Heart left ventricle (tissue), 16 donors: ENCODE results near the gene SDE2. TPM values are rescaled to one million over a fixed set of nuclear protein-coding genes. Genes with fewer than 3 reads are reported as not detected.
"Not testable (repeated sequence)": the region's sequence is repeated elsewhere in the genome, so short reads cannot be mapped to it uniquely, and the experiment has no call there.

Source experiments
- ATAC-seq, 4 donors: fragments of 200-7000 bp; cut with Tn5 transposase; one replicate each; pipeline ENCODE4 v1.9.1; 2020 to 2022; ENCODE audit warnings: moderate library complexity in 4 of 4, mild to moderate bottlenecking in 3 of 4, moderate number of reproducible peaks in 1 of 4
- DNase-seq, 5 donors: peaks; one replicate each; pipeline ENCODE4 v3.0.0-alpha.2; 2020
- H3K27ac ChIP-seq, 12 donors: fragments of 200-600 bp; sonication (generic) in 4 of 12; one replicate each; pipeline versions ENCODE4 v1.5.0 to v1.8.0; 2016 to 2022; ENCODE audit warnings: mild to moderate bottlenecking in 2 of 12
- H3K27me3 ChIP-seq, 9 donors: fragments of 200-600 bp; sonication (generic) in 2 of 9; one replicate each; pipeline versions ENCODE4 v1.5.1 to v1.8.0; 2016 to 2022; ENCODE audit warnings: mild to moderate bottlenecking in 3 of 9
- H3K36me3 ChIP-seq, 9 donors: fragments of 200-600 bp; sonication (generic) in 2 of 9; one replicate each; pipeline versions ENCODE4 v1.5.0 to v1.8.0; 2018 to 2022; ENCODE audit warnings: mild to moderate bottlenecking in 2 of 9
- H3K4me1 ChIP-seq, 12 donors: fragments of 200-600 bp; sonication (generic) in 4 of 12; one replicate each; pipeline versions ENCODE4 v1.5.0 to v1.8.0; 2016 to 2022; ENCODE audit warnings: mild to moderate bottlenecking in 3 of 12
- H3K4me3 ChIP-seq, 12 donors: fragments of 200-600 bp; sonication (generic) in 4 of 12; one replicate each; pipeline versions ENCODE4 v1.5.0 to v1.8.0; 2017 to 2022; ENCODE audit warnings: mild to moderate bottlenecking in 9 of 12, moderate library complexity in 4 of 12
- H3K9me3 ChIP-seq, 12 donors: fragments of 200-600 bp; sonication (generic) in 4 of 12; one replicate each; pipeline versions ENCODE4 v1.5.0 to v1.8.0; 2016 to 2022; ENCODE audit warnings: mild to moderate bottlenecking in 1 of 12
- POLR2A ChIP-seq, 2 donors: fragments of 450-650 bp; IDR thresholded peaks; one replicate each; pipeline ENCODE4 v1.6.1; 2017; ENCODE audit warnings: antibody characterized with exemption in 2 of 2, mild to moderate bottlenecking in 2 of 2, moderate library complexity in 2 of 2
- WGBS, 4 donors: extraction: QIAGEN DNeasy Blood & Tissue Kit in 2 of 4; methylation state at CpG; one replicate each; pipeline versions ENCODE4 v1.1.5 to v1.1.7; 2013 to 2018; 5-methylcytosine and 5-hydroxymethylcytosine counted together
- intact Hi-C, 10 donors: fragments of 100-400 bp; cut with DNase I; formaldehyde crosslinking; loops; one replicate each; pipeline versions ENCODE4 v1.11.1 to v1.14.2; 2022
- polyA plus RNA-seq, 2 donors: library from polyadenylated mRNA; stranded (reverse); fragments of 200-250 nt; gene quantifications; one replicate each; pipeline ENCODE4 v1.2.3, GENCODE V29; 2013
- total RNA-seq, 9 donors: library from RNA; depleted of rRNA in 2 of 9; stranded (reverse); fragments of >200 nt in 2 of 9; fragmentation: NEBNext Ultra II Directional in 3 of 9; extraction: Animal tissue kit (Norgen Biotek cat#: 25700) in 3 of 9; gene quantifications; one replicate each; pipeline versions ENCODE4 v1.1.0 to v1.2.4, GENCODE V29; 2016 to 2023
- TF ChIP-seq, protein P1 (sequence below), 12 donors: fragments of 200-600 bp; sonication (generic) in 4 of 12; IDR thresholded peaks; one replicate each; pipeline versions ENCODE4 v1.5.0 to v1.8.0; 2018 to 2022; ENCODE audit warnings: antibody characterized with exemption in 12 of 12, mild to moderate bottlenecking in 5 of 12
- donor health status: ischemic (EF 13 %, LVEDD 7.1; RV severe dilation, severe dysfunction).
- donor health status: healthy with polysubstance abuse.
- donor health status: DM: no; HTN: yes; CAD: no.
- donor health status: DM: no; HTN: no; CAD: no.
- donor health status: ischemic (EF 25% LVEDD 6.9; RV normal size, moderate dysfunction).
- donor health status: ischemic (EF 25% LVEDD 5.7; RV mildly dilated, moderate dysfunction).
- donor health status: healthy.
- donor health status: DM: yes; HTN: yes; CAD: no.
- donor health status: ischemic (EF 35%, LVEDD 5.7; RV mildly dilated, moderate dysfunction).
- donor health status: nonischemic (EF 11% LVEDD 7.7; RV severe dilation, severe dysfunction).
- donor health status: DM: yes; HTN: yes; CAD: no.
- donor health status: PGD.
- donor health status: ischemic (EF 29% LVEDD 5.4; RV normal size, mild dysfunction).
- donor health status: nonischemic (EF 23%, LVEDD 6.1; RV moderate dilation, normal function).

SDE2 gene
- total and polyA plus RNA-seq, 11 donors = 3.7 to 16.4 (median 12.6) TPM

DNA sequence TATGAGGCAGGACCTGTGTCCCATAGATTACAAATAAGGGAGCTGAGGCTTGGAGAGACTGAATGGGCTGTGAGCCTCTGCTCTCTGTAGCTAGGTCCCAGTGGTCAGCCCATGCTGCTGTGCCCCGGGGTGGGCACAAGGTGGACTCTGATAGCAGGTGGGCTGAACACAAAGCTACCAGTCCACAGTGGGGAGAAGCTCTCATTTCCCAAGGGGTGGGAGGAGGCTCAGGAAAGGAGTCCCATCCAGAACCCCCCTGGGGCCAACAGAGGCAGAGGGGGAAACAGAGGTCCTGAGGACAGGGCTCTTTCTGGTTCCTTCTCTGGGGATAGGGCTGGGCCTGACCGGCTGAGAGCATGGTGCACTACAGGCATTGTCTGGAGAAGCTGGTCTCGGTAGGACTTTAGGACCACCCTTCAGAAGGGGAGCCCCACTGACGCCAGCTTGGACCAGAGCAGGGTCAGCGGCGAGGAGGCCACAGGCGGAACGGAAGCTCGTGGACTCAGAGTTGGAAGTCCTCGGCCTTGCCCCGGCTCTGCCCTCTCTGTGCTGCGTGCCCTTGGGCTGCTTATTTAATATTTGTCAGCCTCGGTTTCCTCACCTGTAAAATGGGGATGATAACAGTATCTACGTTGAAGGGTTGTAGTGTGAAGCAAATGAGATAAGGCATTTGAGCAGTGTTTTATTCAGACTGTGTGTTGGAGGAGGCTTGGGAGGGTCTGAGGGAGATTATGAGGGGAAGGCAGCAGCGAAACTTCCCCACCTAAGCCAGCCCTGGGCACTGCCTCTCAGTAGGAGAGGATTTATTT is 26.6 kb downstream of the SDE2 start:
- 83 to 93% (median 88%) methylated on average over 14 to 15 of the region's 15 CpGs for WGBS, 4 donors
- H3K4me1 ChIP-seq = peaks cover 0 to 5% (median 0%) of the 10 kb centered on the region in 12 donors
- TF ChIP-seq POLR2A (IDR thresholded peaks at IDR 0.05) = no peak
- TF ChIP-seq, protein P1, sequence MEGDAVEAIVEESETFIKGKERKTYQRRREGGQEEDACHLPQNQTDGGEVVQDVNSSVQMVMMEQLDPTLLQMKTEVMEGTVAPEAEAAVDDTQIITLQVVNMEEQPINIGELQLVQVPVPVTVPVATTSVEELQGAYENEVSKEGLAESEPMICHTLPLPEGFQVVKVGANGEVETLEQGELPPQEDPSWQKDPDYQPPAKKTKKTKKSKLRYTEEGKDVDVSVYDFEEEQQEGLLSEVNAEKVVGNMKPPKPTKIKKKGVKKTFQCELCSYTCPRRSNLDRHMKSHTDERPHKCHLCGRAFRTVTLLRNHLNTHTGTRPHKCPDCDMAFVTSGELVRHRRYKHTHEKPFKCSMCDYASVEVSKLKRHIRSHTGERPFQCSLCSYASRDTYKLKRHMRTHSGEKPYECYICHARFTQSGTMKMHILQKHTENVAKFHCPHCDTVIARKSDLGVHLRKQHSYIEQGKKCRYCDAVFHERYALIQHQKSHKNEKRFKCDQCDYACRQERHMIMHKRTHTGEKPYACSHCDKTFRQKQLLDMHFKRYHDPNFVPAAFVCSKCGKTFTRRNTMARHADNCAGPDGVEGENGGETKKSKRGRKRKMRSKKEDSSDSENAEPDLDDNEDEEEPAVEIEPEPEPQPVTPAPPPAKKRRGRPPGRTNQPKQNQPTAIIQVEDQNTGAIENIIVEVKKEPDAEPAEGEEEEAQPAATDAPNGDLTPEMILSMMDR (IDR thresholded peaks at IDR 0.05) = no peak
- intact Hi-C loops = loop anchor here in 8 of 10 donors (2.0 to 10.0 kb wide), 8 partner anchors 58 to 658 kb away; partner anchors contain the start of gene SRP9 (in 5 of the 8)
- H3K27me3 ChIP-seq = no peaks in the 10 kb centered on the region
- H3K4me3 ChIP-seq = no peak overlapping the region
- no peak overlapping the region for H3K27ac ChIP-seq
- no peaks in the 10 kb centered on the region for H3K9me3 ChIP-seq
- DNase-seq (no peak), ATAC-seq (no peak)
- peaks cover 0 to 4% (median under 1%) of the 10 kb centered on the region in 9 donors for H3K36me3 ChIP-seq

DNA sequence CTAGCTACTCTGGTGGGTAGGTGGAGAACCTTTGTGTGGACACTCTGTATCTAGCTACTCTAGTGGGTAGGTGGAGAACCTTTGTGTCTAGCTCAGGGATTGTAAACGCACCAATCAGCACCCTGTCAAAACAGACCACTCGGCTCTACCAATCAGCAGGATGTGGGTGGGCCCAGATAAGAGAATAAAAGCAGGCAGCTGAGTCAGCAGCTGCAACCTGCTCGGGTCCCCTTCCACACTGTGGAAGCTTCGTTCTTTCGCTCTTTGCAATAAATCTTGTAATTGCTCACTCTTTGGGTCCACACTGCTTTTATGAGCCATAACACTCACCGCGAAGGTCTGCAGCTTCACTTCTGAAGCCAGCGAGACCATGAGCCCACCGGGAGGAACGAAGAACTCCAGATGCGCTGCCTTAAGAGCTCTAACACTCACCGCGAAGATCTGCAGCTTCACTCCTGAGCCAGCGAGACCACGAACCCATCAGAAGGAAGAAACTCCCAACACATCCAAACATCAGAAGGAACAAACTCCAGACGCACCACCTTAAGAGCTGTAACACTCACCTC is 28.5 kb downstream of the SDE2 start:
- H3K9me3 ChIP-seq, H3K27ac ChIP-seq, H3K27me3 ChIP-seq, DNase-seq, H3K4me3 ChIP-seq, H3K36me3 ChIP-seq, ATAC-seq, H3K4me1 ChIP-seq: not testable (repeated sequence)
- WGBS, 4 donors = 82 to 93% (median 87%) methylated on average over 16 of the region's 16 CpGs
- intact Hi-C loops = loop anchor here in 8 of 10 donors (5.0 to 10.0 kb wide), 7 partner anchors 56 to 656 kb away; partner anchors contain the start of gene SRP9 (in 5 of the 8)

DNA sequence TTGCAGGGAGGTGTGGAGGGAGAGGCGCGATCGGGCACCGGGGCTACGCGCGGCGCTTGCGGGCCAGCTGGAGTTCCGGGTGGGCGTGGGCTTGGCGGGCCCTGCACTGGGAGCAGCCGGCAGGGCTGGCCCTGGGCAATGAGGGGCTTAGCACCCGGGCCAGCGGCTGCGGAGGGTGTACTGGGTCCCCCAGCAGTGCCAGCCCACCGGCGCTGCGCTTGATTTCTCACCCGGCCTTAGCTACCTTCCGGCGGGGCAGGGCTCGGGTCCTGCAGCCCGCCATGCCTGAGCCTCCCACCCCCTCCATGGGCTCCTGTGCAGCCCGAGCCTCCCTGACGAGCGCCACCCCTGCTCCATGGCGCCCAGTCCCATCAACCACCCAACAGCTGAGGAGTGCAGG is 29.4 kb downstream of the SDE2 start:
- not testable (repeated sequence) for H3K4me3 ChIP-seq, H3K4me1 ChIP-seq, H3K27ac ChIP-seq, H3K27me3 ChIP-seq, DNase-seq, H3K36me3 ChIP-seq, ATAC-seq, H3K9me3 ChIP-seq
- intact Hi-C loops = loop anchor here in 8 of 10 donors (5.0 to 10.0 kb wide), 7 partner anchors 55 to 655 kb away; partner anchors contain the start of gene SRP9 (in 5 of the 8)
- WGBS, 4 donors = 94 to 100% (median 96%) methylated on average over 1 to 28 of the region's 28 CpGs

DNA sequence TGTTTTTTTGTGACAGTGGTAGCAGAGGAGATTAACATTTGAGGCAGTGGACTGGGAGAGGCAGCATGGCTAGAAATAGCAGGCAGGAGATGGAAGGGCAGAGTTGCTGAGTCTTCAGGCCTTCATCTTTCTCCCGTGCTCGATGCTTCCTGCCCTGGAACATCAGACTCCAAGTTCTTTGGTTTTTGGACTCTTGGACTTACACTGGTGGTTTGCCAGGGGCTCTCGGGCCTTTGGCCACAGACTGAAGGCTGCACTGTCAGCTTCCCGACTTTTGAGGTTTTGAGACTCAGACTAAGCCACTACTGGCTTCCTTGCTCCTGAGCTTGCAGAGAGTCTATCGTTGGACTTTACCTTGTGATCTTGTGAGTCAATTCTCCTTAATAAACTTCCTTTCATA is 33.9 kb downstream of the SDE2 start:
- intact Hi-C loops = no loop called here
- no peaks in the 10 kb centered on the region for H3K27me3 ChIP-seq
- no peaks in the 10 kb centered on the region for H3K36me3 ChIP-seq
- no peak for ATAC-seq
- no peaks in the 10 kb centered on the region for H3K9me3 ChIP-seq
- H3K27ac ChIP-seq = no peak overlapping the region
- H3K4me3 ChIP-seq = no peak overlapping the region
- WGBS, 4 donors = 72 to 85% (median 81%) methylated on average over 5 of the region's 5 CpGs
- H3K4me1 ChIP-seq = peaks cover 0 to 7% (median 0%) of the 10 kb centered on the region in 12 donors
- TF ChIP-seq, protein P1 (IDR thresholded peaks at IDR 0.05) = no peak
- TF ChIP-seq POLR2A (IDR thresholded peaks at IDR 0.05) = no peak
- DNase-seq = no peak
